Activated B cell treated with CpG ODN at 0.5 μM for 24 hours (primary cell): Measurements from ENCODE around the gene TREX2. TPM values are rescaled to one million over a fixed set of nuclear protein-coding genes. Genes with fewer than 3 reads are reported as not detected.

ENCODE experiments used
- ATAC-seq: fragments of 200-7000 bp; cut with Tn5 transposase; one replicate; pipeline ENCODE4 v1.10.0; 2021; ENCODE audit warnings: low read depth, mild to moderate bottlenecking, moderate library complexity
- CTCF ChIA-PET: fragments of 350-600 bp; sonication (Branson Sonifier 250); formaldehyde crosslinking; loops from one replicate; lab custom pipeline; 2021; ENCODE audit warnings: antibody characterized with exemption; lab: Charles Lee
- POLR2A ChIA-PET: fragments of 350-600 bp; sonication (Branson Sonifier 250); formaldehyde crosslinking; loops from one replicate; lab custom pipeline; 2021; ENCODE audit warnings: antibody characterized with exemption; lab: Charles Lee
- DNase-seq: peaks from one replicate; pipeline ENCODE4 v3.0.0; 2022
- H3K27ac Mint-ChIP-seq: one replicate; pipeline ENCODE4 v1.8.0; 2020; ENCODE audit warnings: mixed read lengths
- H3K27me3 Mint-ChIP-seq: one replicate; pipeline ENCODE4 v1.8.0; 2021; ENCODE audit warnings: mixed read lengths
- H3K36me3 Mint-ChIP-seq: one replicate; pipeline ENCODE4 v1.8.0; 2021; ENCODE audit warnings: low read depth, mixed read lengths
- H3K4me1 Mint-ChIP-seq: one replicate; pipeline ENCODE4 v1.8.0; 2021; ENCODE audit warnings: mixed read lengths
- H3K4me3 Mint-ChIP-seq: one replicate; pipeline ENCODE4 v1.8.0; 2020; ENCODE audit warnings: mild to moderate bottlenecking, mixed read lengths
- H3K9me3 Mint-ChIP-seq: one replicate; pipeline ENCODE4 v1.8.0; 2020; ENCODE audit warnings: mixed read lengths
- intact Hi-C: fragments of 100-400 bp; cut with micrococcal nuclease; formaldehyde crosslinking; loops from one replicate; pipeline ENCODE4 v1.15.1; 2024
- total RNA-seq: library from RNA; stranded (reverse); gene quantifications from 2 replicates; pipeline ENCODE4 v1.2.3, GENCODE V29; 2022
- TF ChIP-seq, protein P1 (sequence below): fragments of 200-600 bp; IDR thresholded peaks from one replicate; pipeline ENCODE4 v1.8.0; 2022; ENCODE audit warnings: antibody characterized with exemption, mild to moderate bottlenecking

TREX2 gene
- total RNA-seq, 1 donor from 2014 or later: 3.2 TPM

DNA sequence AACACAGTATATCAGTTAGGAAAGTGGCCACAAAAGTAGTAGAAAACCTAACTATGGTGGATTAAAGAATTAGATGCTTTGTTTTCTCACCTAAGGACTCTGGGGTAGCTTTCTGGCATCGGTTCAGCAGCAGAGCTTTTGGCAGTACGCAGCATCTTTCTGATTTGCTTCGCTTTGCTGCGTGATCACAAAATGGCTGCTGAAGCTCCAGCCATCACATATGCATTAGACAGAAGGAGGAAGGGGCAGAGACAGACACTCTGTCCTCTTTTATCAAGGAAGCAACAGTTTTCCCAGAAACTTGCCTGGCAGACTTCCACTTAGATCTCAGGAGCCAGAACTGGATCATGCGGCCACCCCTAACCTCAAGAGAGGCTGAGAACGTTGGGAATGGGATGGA lies 15.1 kb downstream of the TREX2 start:
- intact Hi-C loops: no loop called here
- H3K4me3 Mint-ChIP-seq: no peak overlapping the region
- H3K36me3 Mint-ChIP-seq: no peaks in the 10 kb centered on the region
- H3K4me1 Mint-ChIP-seq: no peaks in the 10 kb centered on the region
- no peak overlapping the region for H3K27ac Mint-ChIP-seq
- H3K9me3 Mint-ChIP-seq: peaks cover 6% of the 10 kb centered on the region
- CTCF ChIA-PET: no interaction called here
- no peak for ATAC-seq
- TF ChIP-seq, protein P1, sequence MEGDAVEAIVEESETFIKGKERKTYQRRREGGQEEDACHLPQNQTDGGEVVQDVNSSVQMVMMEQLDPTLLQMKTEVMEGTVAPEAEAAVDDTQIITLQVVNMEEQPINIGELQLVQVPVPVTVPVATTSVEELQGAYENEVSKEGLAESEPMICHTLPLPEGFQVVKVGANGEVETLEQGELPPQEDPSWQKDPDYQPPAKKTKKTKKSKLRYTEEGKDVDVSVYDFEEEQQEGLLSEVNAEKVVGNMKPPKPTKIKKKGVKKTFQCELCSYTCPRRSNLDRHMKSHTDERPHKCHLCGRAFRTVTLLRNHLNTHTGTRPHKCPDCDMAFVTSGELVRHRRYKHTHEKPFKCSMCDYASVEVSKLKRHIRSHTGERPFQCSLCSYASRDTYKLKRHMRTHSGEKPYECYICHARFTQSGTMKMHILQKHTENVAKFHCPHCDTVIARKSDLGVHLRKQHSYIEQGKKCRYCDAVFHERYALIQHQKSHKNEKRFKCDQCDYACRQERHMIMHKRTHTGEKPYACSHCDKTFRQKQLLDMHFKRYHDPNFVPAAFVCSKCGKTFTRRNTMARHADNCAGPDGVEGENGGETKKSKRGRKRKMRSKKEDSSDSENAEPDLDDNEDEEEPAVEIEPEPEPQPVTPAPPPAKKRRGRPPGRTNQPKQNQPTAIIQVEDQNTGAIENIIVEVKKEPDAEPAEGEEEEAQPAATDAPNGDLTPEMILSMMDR: no peak
- DNase-seq: no peak
- H3K27me3 Mint-ChIP-seq: no peaks in the 10 kb centered on the region
- POLR2A ChIA-PET: no interaction called here

DNA sequence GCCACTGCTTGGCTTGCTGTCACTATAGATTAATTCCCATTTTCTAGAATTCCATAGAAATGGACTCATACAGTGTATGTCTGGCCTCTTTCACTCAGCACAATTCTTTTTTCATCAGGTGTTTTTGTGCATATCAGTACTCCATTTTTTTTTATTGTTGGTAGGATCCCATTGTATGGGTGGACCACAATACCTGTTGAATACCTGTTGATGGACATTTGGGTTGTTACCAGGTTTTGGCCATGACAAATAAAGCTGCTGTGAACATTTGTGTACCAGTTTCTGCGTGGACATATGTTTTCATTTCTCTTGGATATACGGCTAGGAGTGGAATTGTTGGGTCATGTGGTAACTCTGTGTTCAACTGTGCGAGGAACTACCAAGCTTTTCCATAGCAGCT lies 19.7 kb downstream of the TREX2 start:
- Mint-ChIP-seq H3K4me1 (no peaks in the 10 kb centered on the region), H3K27ac (no peak overlapping the region), H3K36me3 (no peaks in the 10 kb centered on the region), H3K9me3 (peaks cover 6% of the 10 kb centered on the region), H3K27me3 (no peaks in the 10 kb centered on the region), H3K4me3 (no peak overlapping the region)
- intact Hi-C loops: no loop called here
- ChIA-PET POLR2A (interaction anchor here (0.7 kb wide), 1 partner anchor 555 kb away, joined by 3 read pairs; no protein-coding TSS in a partner anchor), CTCF (no interaction called here)
- TF ChIP-seq, protein P1: no peak
- ATAC-seq (no peak), DNase-seq (no peak)

DNA sequence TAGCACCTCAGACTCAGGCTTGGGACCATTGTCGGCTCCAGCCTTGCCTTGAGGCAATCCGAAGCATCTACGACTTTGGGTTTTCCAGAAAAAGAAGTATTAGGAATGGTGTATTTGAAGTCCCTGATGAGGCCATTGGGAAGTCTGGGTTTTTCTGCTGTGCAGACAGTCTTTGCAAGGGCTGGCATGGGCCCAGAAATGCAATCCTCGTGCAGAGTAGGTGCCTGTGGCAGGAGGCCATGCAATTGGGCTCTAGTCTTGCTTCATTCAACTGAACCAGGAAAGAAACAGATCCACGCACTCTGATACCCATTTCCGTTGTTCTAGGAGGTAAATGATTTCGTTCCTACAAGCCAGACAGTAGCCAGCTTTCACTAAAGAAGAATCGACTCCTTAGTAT lies 22.2 kb downstream of the TREX2 start:
- intact Hi-C loops: no loop called here
- DNase-seq (no peak), ATAC-seq (no peak)
- peaks cover 4% of the 10 kb centered on the region for H3K36me3 Mint-ChIP-seq
- peaks cover 4% of the 10 kb centered on the region for H3K9me3 Mint-ChIP-seq
- H3K27ac Mint-ChIP-seq: no peak overlapping the region
- no peak overlapping the region for H3K4me3 Mint-ChIP-seq
- TF ChIP-seq, protein P1: no peak
- POLR2A ChIA-PET: no interaction called here
- CTCF ChIA-PET: no interaction called here
- no peaks in the 10 kb centered on the region for H3K4me1 Mint-ChIP-seq
- H3K27me3 Mint-ChIP-seq: no peaks in the 10 kb centered on the region

DNA sequence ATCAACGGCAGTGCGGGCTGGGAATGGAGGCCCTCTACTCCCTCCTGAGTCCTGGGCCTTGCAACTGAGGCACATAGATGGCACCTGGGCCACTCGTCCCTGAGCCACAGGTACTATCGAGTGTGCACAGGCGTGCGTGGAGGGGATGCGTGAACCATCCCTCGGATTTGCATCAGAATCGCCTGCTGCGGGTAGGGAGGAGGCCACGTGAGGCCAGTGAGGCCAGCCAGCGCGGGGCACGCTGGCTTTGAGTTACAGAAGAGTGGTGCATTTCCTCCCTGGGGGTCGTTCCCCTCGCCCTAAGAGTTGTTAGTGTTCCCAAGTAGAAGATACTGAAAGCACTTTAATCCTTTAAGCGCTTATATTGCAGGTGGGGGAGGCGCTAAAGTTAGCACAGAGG lies 24.0 kb downstream of the TREX2 start:
- Mint-ChIP-seq H3K27me3 (no peaks in the 10 kb centered on the region), H3K36me3 (peaks cover 4% of the 10 kb centered on the region), H3K9me3 (no peaks in the 10 kb centered on the region), H3K4me1 (no peaks in the 10 kb centered on the region), H3K27ac (no peak overlapping the region), H3K4me3 (no peak overlapping the region)
- no peak for DNase-seq
- intact Hi-C loops: no loop called here
- TF ChIP-seq, protein P1: no peak
- no peak for ATAC-seq
- CTCF ChIA-PET: no interaction called here
- POLR2A ChIA-PET: no interaction called here

DNA sequence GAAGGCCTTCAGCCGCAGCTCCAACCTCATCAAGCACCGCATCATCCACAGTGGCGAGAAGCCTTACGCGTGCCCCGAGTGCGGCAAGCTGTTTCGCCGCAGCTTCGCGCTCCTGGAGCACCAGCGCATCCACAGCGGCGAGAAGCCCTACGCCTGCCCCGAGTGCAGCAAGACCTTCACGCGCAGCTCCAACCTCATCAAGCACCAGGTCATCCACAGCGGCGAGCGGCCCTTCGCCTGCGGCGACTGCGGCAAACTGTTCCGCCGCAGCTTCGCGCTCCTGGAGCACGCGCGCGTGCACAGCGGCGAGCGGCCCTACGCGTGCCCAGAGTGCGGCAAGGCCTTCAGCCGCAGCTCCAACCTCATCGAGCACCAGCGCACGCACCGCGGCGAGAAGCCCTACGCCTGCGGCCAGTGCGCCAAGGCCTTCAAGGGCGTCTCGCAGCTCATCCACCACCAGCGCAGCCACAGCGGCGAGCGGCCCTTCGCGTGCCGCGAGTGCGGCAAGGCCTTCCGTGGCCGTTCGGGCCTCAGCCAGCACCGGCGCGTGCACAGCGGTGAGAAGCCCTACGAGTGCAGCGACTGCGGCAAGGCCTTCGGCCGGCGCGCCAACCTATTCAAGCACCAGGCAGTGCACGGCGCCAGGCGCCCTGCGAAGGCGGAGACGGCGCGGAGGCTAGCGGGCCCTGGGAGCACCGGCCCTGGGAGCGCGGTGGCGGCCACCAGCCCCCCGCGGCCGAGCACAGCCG lies 24.8 kb downstream of the TREX2 start:
- Mint-ChIP-seq H3K27ac (no peak overlapping the region), H3K36me3 (peaks cover 4% of the 10 kb centered on the region), H3K4me1 (no peaks in the 10 kb centered on the region), H3K9me3 (no peaks in the 10 kb centered on the region), H3K27me3 (no peaks in the 10 kb centered on the region), H3K4me3 (no peak overlapping the region)
- ChIA-PET POLR2A (no interaction called here), CTCF (no interaction called here)
- DNase-seq (no peak), ATAC-seq (no peak)
- intact Hi-C loops: no loop called here
- TF ChIP-seq, protein P1: no peak
